K562 (cell line): Measurements from ENCODE around the gene LAMTOR4. TPM values are rescaled to one million over a fixed set of nuclear protein-coding genes. Genes with fewer than 3 reads are reported as not detected.

Experiments used
- CBX1 ChIP-seq: sonication (generic); IDR thresholded peaks from 2 replicates; pipeline ENCODE4 v1.6.1; 2016; ENCODE audit warnings: antibody characterized with exemption, low read depth, mild to moderate bottlenecking
- CUX1 ChIP-seq: fragments of 200-800 bp; sonication (Bioruptor generic); IDR thresholded peaks from 2 replicates; pipeline ENCODE4 v1.6.1; 2016; ENCODE audit warnings: missing genetic modification characterization, missing compliant biosample characterization
- ELF2 ChIP-seq: fragments of 250-450 bp; sonication (Bioruptor Pico); IDR thresholded peaks from 2 replicates; pipeline ENCODE4 v1.5.0; 2021; ENCODE audit warnings: mild to moderate bottlenecking
- ESRRA ChIP-seq: fragments of 450-650 bp; IDR thresholded peaks from 2 replicates; pipeline ENCODE4 v1.6.1; 2014; ENCODE audit warnings: low read depth, mild to moderate bottlenecking, moderate library complexity, borderline replicate concordance
- FUS ChIP-seq: fragments of 200-400 bp; formaldehyde crosslinking; optimal IDR thresholded peaks from 2 replicates; pipeline ENCODE3; 2017; ENCODE audit warnings: low read depth, low read length
- KLF1 ChIP-seq: fragments of 450-650 bp; IDR thresholded peaks from 2 replicates; pipeline ENCODE4 v1.6.1; 2016; ENCODE audit warnings: missing genetic modification characterization, missing compliant biosample characterization
- KLF16 ChIP-seq: IDR thresholded peaks from 2 replicates; pipeline ENCODE4 v1.6.1; 2016; ENCODE audit warnings: antibody characterized with exemption
- MAZ ChIP-seq, 2 experiments: fragments of 450-650 bp in 1 of 2; sonication (generic) in 1 of 2; formaldehyde crosslinking; IDR thresholded peaks in 1 of 2; conservative IDR thresholded peaks in 1 of 2; 2 replicates each; pipeline versions ENCODE4 v1.4.0 to v1.5.0; 2020; ENCODE audit warnings: mild to moderate bottlenecking in 1 of 2, missing genetic modification reagents in 1 of 2
- RBM39 ChIP-seq: fragments of 200-400 bp; formaldehyde crosslinking; optimal IDR thresholded peaks from 2 replicates; pipeline ENCODE3; 2018; ENCODE audit warnings: low read depth, low read length
- SUPT5H ChIP-seq: fragments of 450-650 bp; IDR thresholded peaks from 2 replicates; pipeline ENCODE4 v1.6.1; 2016
- TBL1XR1 ChIP-seq, 2 experiments: IDR thresholded peaks; 2 replicates each; pipeline ENCODE4 v1.6.1; 2012; ENCODE audit warnings: improper control_type of control experiment in 2 of 2, low read length in 2 of 2, mild to moderate bottlenecking in 1 of 2
- TEAD4 ChIP-seq, 2 experiments: sonication (generic) in 1 of 2; formaldehyde crosslinking in 1 of 2; IDR thresholded peaks; 2 replicates each; pipeline versions ENCODE4 v1.6.1 to v1.8.0; 2012 to 2022; ENCODE audit warnings: borderline replicate concordance in 1 of 2, inconsistent platforms in 1 of 2, low read length in 1 of 2, mild to moderate bottlenecking in 1 of 2, missing genetic modification reagents in 1 of 2
- YBX1 ChIP-seq: fragments of 450-650 bp; IDR thresholded peaks from 2 replicates; pipeline ENCODE4 v1.7.1; 2016; ENCODE audit warnings: mild to moderate bottlenecking
- ZBTB8A ChIP-seq: fragments of 450-650 bp; IDR thresholded peaks from 2 replicates; pipeline ENCODE4 v1.6.1; 2018; ENCODE audit warnings: mild to moderate bottlenecking, moderate library complexity; ENCODE audit not compliant: partially characterized antibody
- ZC3H4 ChIP-seq: sonication (generic); formaldehyde crosslinking; IDR thresholded peaks from 2 replicates; pipeline ENCODE4 v1.9.0; 2021; ENCODE audit warnings: missing genetic modification reagents, borderline replicate concordance
- ZNF175 ChIP-seq: fragments of 200-800 bp; sonication (Bioruptor generic); IDR thresholded peaks from 2 replicates; pipeline ENCODE4 v1.6.1; 2016; ENCODE audit warnings: low read depth, mild to moderate bottlenecking, missing genetic modification characterization, missing compliant biosample characterization
- ZNF354B ChIP-seq: fragments of 250-450 bp; sonication (Bioruptor Pico); IDR thresholded peaks from 2 replicates; pipeline ENCODE4 v1.4.0; 2020
- ZNF384 ChIP-seq: IDR thresholded peaks from 2 replicates; pipeline ENCODE4 v1.6.1; 2012; ENCODE audit warnings: low read depth, low read length, improper control_type of control experiment
- ZNF436 ChIP-seq: fragments of 250-450, 450-650 bp; sonication (Bioruptor Pico); formaldehyde crosslinking; IDR thresholded peaks from 2 replicates; pipeline ENCODE4 v1.7.0; 2020; ENCODE audit warnings: mild to moderate bottlenecking
- ZNF561 ChIP-seq: fragments of 450-650 bp; formaldehyde crosslinking; conservative IDR thresholded peaks from 2 replicates; pipeline ENCODE4 v1.4.0; 2020; ENCODE audit warnings: mild to moderate bottlenecking, moderate library complexity
- polyA plus RNA-seq, 8 experiments: library from polyadenylated mRNA; depleted of rRNA in 4 of 8; stranded (reverse) in 5 of 8; unstranded in 3 of 8; fragments of >200 nt; fragmentation: Nextera tagmentation in 2 of 8; fragmentation: Illumina TruSeq in 1 of 8; extraction: Ambion mirVana in 2 of 8; extraction: Trizol in 1 of 8; gene quantifications; 2 replicates each; pipeline versions ENCODE4 v1.2.1 to v1.2.3, GENCODE V29; 2011 to 2014; ENCODE audit warnings: inconsistent platforms in 1 of 8, missing spikeins in 1 of 8
- total RNA-seq, 7 experiments: library from RNA; depleted of rRNA in 6 of 7; stranded (reverse); fragments of >200 nt in 6 of 7; fragmentation: Illumina TruSeq in 2 of 7; extraction: Trizol in 2 of 7; gene quantifications; 2 replicates each; pipeline versions ENCODE4 v1.2.1 to v1.2.3, GENCODE V29; 2011 to 2021; ENCODE audit warnings: low replicate concordance in 1 of 7
- TF ChIP-seq, protein P1 (sequence below): IDR thresholded peaks from 2 replicates; pipeline ENCODE4 v1.6.1; 2011; ENCODE audit not compliant: insufficient read length; ENCODE audit errors: extremely low read depth
- TF ChIP-seq, protein P2 (sequence below), 2 experiments: fragments of 250-450 bp in 1 of 2; fragments of 450-650 bp in 1 of 2; sonication (Bioruptor Pico) in 1 of 2; IDR thresholded peaks; 2 replicates each; pipeline versions ENCODE4 v1.6.1 to v1.8.0; 2016 to 2021; ENCODE audit warnings: mild to moderate bottlenecking in 2 of 2, moderate library complexity in 2 of 2, missing compliant biosample characterization in 1 of 2, missing genetic modification characterization in 1 of 2

Gene LAMTOR4
- total and polyA plus RNA-seq, 9 of the 15 experiments (the other 6 are each of a cell fraction or from before 2014, with no cell fraction given): 79.6 to 314 (median 195) TPM

- TF ChIP-seq ZNF354B: no peak
- no peak for TF ChIP-seq ZNF561 (CRISPR knock-in tag)
- no peak for TF ChIP-seq KLF16
- TF ChIP-seq TBL1XR1 (IDR thresholded peaks at IDR 0.05; ENCODE audit: low read length in 2 of 2): no peak; a peak in 1 of 4 replicates
- no peak for TF ChIP-seq YBX1
- no peak; the same call in 1 of the 2 replicates for TF ChIP-seq TEAD4 (IDR thresholded peaks at IDR 0.05; ENCODE audit: low read length)
- no peak for TF ChIP-seq TEAD4 (CRISPR knock-in tag; IDR thresholded peaks at IDR 0.05; ENCODE audit: borderline replicate concordance)
- 0 out of 2 replicates have a peak, but pooled peaks have one; percentile 24 for TF ChIP-seq ZNF175 (CRISPR knock-in tag)
- TF ChIP-seq ZBTB8A: no peak
- no peak for TF ChIP-seq CUX1 (CRISPR knock-in tag)
- no peak for TF ChIP-seq ZC3H4 (CRISPR knock-in tag)
- peak; percentile 91 to 93 for TF ChIP-seq MAZ (CRISPR knock-in tag; conservative IDR thresholded peaks at IDR 0.05 in 1 of 2, IDR thresholded peaks at IDR 0.05 in 1 of 2)
- TF ChIP-seq ZNF436: no peak
- TF ChIP-seq, protein P1, sequence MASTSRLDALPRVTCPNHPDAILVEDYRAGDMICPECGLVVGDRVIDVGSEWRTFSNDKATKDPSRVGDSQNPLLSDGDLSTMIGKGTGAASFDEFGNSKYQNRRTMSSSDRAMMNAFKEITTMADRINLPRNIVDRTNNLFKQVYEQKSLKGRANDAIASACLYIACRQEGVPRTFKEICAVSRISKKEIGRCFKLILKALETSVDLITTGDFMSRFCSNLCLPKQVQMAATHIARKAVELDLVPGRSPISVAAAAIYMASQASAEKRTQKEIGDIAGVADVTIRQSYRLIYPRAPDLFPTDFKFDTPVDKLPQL: no peak
- peak; percentile 46; the same call in 1 of the 2 replicates for TF ChIP-seq CBX1
- TF ChIP-seq, protein P2, sequence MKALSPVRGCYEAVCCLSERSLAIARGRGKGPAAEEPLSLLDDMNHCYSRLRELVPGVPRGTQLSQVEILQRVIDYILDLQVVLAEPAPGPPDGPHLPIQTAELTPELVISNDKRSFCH (CRISPR knock-in tag; IDR thresholded peaks at IDR 0.05): no peak
- TF ChIP-seq, protein P2 (tag; IDR thresholded peaks at IDR 0.05): no peak
- TF ChIP-seq ELF2 (CRISPR knock-in tag): no peak
- TF ChIP-seq ESRRA: peak; percentile 61; the same call in 1 of the 2 replicates
- no peak for TF ChIP-seq RBM39
- peak; percentile 66 for TF ChIP-seq FUS
- no peak for TF ChIP-seq ZNF384
- no peak for TF ChIP-seq KLF1 (tag)
- peak; percentile 95 for TF ChIP-seq SUPT5H
Observed at GRCh38 chr7:100101016-100101862, 47.5 kb upstream of the LAMTOR4 start, which contains the start of the genes AP4M1 and MCM7 (continued).
